Endothelial cell of umbilical vein (primary cell): ENCODE data around the gene SFT2D1. TPM values are rescaled to one million over a fixed set of nuclear protein-coding genes. Genes with fewer than 3 reads are reported as not detected.

ENCODE experiments used
- BruUV-seq: library from RNA; stranded (reverse); fragments of 400-500 nt; replicated peaks from 2 replicates; lab custom pipeline; 2021; lab: Mats Ljungman, UMichigan
- CTCF ChIA-PET: fragments of 300-600, 350-600 bp; sonication (Branson Sonifier 250); formaldehyde crosslinking; loops from one replicate; lab custom pipeline; 2021; ENCODE audit warnings: antibody characterized with exemption, inconsistent platforms; lab: Charles Lee
- POLR2A ChIA-PET: fragments of 300-600, 350-600 bp; sonication (Branson Sonifier 250); formaldehyde crosslinking; loops from one replicate; lab custom pipeline; 2021; ENCODE audit warnings: antibody characterized with exemption, inconsistent platforms; lab: Charles Lee
- DNase-seq: peaks from one replicate; pipeline ENCODE4 v3.0.0-alpha.2; 2011; ENCODE audit warnings: low read depth, low spot score
- FAIRE-seq: peaks from 2 replicates; lab custom pipeline; 2011; peaks lifted over from hg19 to GRCh38; lab: Jason Lieb, UNC
- H2AFZ ChIP-seq: 2 replicates; pipeline ENCODE4 v1.6.0; 2012; ENCODE audit warnings: low read depth, low read length, control low read depth, inconsistent platforms
- H3K27ac ChIP-seq: 2 replicates; pipeline ENCODE4 v1.5.1; 2011; ENCODE audit warnings: low read depth, mild to moderate bottlenecking, control low read depth, low read length, moderate library complexity; ENCODE audit not compliant: insufficient read depth
- H3K27me3 ChIP-seq, 2 experiments: 2 replicates each; pipeline versions ENCODE4 v1.6.0 to v1.6.1; 2011; ENCODE audit warnings: low read length in 2 of 2, mixed read lengths in 1 of 2; ENCODE audit not compliant: control insufficient read depth in 2 of 2, insufficient read depth in 2 of 2
- H3K36me3 ChIP-seq, 2 experiments: 2 replicates in 1 of 2; 3 replicates in 1 of 2; pipeline ENCODE4 v1.5.1; 2011; ENCODE audit warnings: low read length in 2 of 2, mild to moderate bottlenecking in 1 of 2, moderate library complexity in 1 of 2; ENCODE audit not compliant: control insufficient read depth in 2 of 2, insufficient read depth in 2 of 2; ENCODE audit errors: extremely low read depth in 1 of 2
- H3K4me1 ChIP-seq: 3 replicates; pipeline ENCODE4 v1.5.1; 2011; ENCODE audit warnings: mild to moderate bottlenecking, low read length; ENCODE audit not compliant: control insufficient read depth, insufficient read depth; ENCODE audit errors: extremely low read depth
- H3K4me2 ChIP-seq: 2 replicates; pipeline ENCODE4 v1.6.1; 2011; ENCODE audit warnings: low read length, control low read depth, mixed read lengths; ENCODE audit not compliant: insufficient read depth
- H3K4me3 ChIP-seq, 3 experiments: fragments of 200-600 bp in 1 of 3; sonication (generic), shearing (Covaris generic) in 1 of 3; replicated peaks in 1 of 3; 2 replicates each; pipeline ENCODE4 v1.5.1; 2011 to 2016; ENCODE audit warnings: control low read depth in 3 of 3, low read length in 3 of 3, mild to moderate bottlenecking in 2 of 3, inconsistent platforms in 1 of 3, low read depth in 1 of 3, moderate library complexity in 1 of 3; ENCODE audit not compliant: insufficient read depth in 1 of 3
- H3K79me2 ChIP-seq: 2 replicates; pipeline ENCODE4 v1.6.0; 2012; ENCODE audit warnings: low read length, inconsistent platforms; ENCODE audit not compliant: control insufficient read depth, insufficient read depth
- H3K9ac ChIP-seq: replicated peaks from 2 replicates; pipeline ENCODE3; 2011; ENCODE audit warnings: low read length, control low read depth; ENCODE audit not compliant: insufficient read depth; ENCODE audit errors: extremely low read depth
- H3K9me1 ChIP-seq: replicated peaks from 3 replicates; pipeline ENCODE4 v1.6.0; 2011; ENCODE audit warnings: mild to moderate bottlenecking, low read length; ENCODE audit not compliant: control insufficient read depth, insufficient read depth; ENCODE audit errors: extremely low read depth
- H3K9me3 ChIP-seq: replicated peaks from 2 replicates; pipeline ENCODE4 v1.5.1; 2012; ENCODE audit warnings: low read length, inconsistent platforms; ENCODE audit not compliant: control insufficient read depth, insufficient read depth
- H4K20me1 ChIP-seq: replicated peaks from 2 replicates; pipeline ENCODE3; 2011; ENCODE audit warnings: mild to moderate bottlenecking, low read length; ENCODE audit not compliant: control insufficient read depth, insufficient read depth; ENCODE audit errors: extremely low read depth
- CTCF ChIP-seq, 2 donors: IDR thresholded peaks; 1 replicate in 1 of 2; 2 replicates in 1 of 2; pipeline ENCODE4 v1.5.1; 2011; ENCODE audit warnings: low read length in 2 of 2, mild to moderate bottlenecking in 2 of 2, moderate library complexity in 2 of 2, control low read depth in 1 of 2, inconsistent platforms in 1 of 2, low read depth in 1 of 2; ENCODE audit not compliant: insufficient read depth in 1 of 2; ENCODE audit errors: extremely low read depth in 1 of 2
- EZH2 ChIP-seq: IDR thresholded peaks from 2 replicates; pipeline ENCODE4 v1.6.1; 2012; ENCODE audit warnings: borderline replicate concordance, low read depth, mild to moderate bottlenecking, moderate library complexity, low read length, inconsistent platforms; ENCODE audit not compliant: severe bottlenecking
- FOS ChIP-seq: IDR thresholded peaks from 2 replicates; pipeline ENCODE4 v1.6.1; 2011; ENCODE audit warnings: mild to moderate bottlenecking, low read length, moderate library complexity, borderline replicate concordance; ENCODE audit not compliant: insufficient read depth
- GATA2 ChIP-seq: IDR thresholded peaks from 2 replicates; pipeline ENCODE4 v1.7.0; 2011; ENCODE audit warnings: low read depth, mild to moderate bottlenecking, moderate library complexity, mixed read lengths, low read length; ENCODE audit not compliant: insufficient read length, insufficient read depth
- JUN ChIP-seq: IDR thresholded peaks from 2 replicates; pipeline ENCODE4 v1.6.1; 2011; ENCODE audit warnings: borderline replicate concordance, low read depth; ENCODE audit not compliant: insufficient read length, insufficient read depth
- MAX ChIP-seq: IDR thresholded peaks from 2 replicates; pipeline ENCODE4 v1.6.1; 2011; ENCODE audit not compliant: insufficient read depth, insufficient read length
- POLR2A ChIP-seq: IDR thresholded peaks from 2 replicates; pipeline ENCODE4 v1.6.1; 2012; ENCODE audit warnings: low read depth, mild to moderate bottlenecking, control low read depth, low read length
- POLR2AphosphoS5 ChIP-seq: IDR thresholded peaks from 2 replicates; pipeline ENCODE4 v1.6.1; 2012; ENCODE audit warnings: low read depth, mild to moderate bottlenecking, control low read depth, low read length, moderate library complexity; ENCODE audit not compliant: insufficient read depth
- dilution Hi-C: fragments of 300-500 bp; cut with MboI; formaldehyde crosslinking; loops from one replicate; pipeline ENCODE4 v1.15.0; 2019; ENCODE audit warnings: low sequenced_read_pairs; ENCODE audit not compliant: extremely low pct_ligation_motif_present
- intact Hi-C: fragments of 100-400 bp; cut with micrococcal nuclease; formaldehyde crosslinking; loops from one replicate; pipeline ENCODE4 v1.10.0; 2022
- polyA plus RNA-seq, 4 experiments: library from polyadenylated mRNA; depleted of rRNA in 3 of 4; stranded (reverse) in 3 of 4; unstranded in 1 of 4; fragments of >200 nt; gene quantifications; 2 replicates each; pipeline versions ENCODE4 v1.2.1 to v1.2.3, GENCODE V29; 2011 to 2012; ENCODE audit warnings: missing spikeins in 1 of 4
- total RNA-seq: library from RNA; stranded (reverse); gene quantifications from 2 replicates; pipeline ENCODE4 v1.2.3, GENCODE V29; 2021

The SFT2D1 gene
- total and polyA plus RNA-seq, 2 donors (not counting 3 experiments of a cell fraction or from before 2014, with no cell fraction given), result 22.9 to 30.6 TPM

DNA sequence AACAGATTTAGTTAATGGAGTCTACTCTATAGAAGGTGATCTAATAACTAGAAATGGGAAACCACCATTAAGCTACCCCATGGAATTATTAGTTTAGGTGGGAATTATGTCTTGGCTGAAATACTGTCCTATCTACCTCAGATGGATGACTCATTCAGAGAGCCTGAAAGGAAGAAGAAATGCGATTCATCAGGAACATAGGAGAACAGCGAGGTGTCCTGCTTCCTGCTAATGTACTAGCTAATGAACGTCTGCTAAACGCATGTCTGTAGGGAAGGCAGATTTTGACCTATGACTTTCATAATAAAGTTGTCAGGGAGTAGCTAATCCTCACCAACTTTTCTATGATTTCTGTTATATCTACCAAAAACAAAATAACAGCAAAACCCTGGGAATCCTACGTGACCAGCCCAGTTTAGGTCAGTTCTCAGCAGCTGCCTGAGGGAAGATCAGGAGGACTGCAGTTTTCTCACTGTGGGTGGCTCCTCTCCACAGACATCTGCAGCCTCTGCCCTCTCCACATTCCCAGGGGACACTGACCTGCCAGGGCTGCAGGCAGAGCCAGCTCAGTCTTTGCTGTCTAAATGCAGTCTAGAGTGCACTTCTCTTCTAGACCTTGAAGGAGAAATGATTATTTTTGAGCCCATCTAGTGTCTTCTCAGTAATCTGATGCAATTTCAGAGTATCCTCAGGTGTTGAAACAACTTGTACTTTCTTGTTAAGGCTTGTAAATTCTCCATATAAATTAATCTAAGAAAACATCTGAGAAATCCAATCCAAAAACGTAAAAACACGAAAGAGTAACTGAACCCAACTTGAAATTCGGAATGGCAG is 18.1 kb upstream of the SFT2D1 start:
- dilution Hi-C loops (no loop called here), intact Hi-C loops (no loop called here)
- no peak for DNase-seq
- peak; percentile 76 for TF ChIP-seq FOS
- TF ChIP-seq POLR2A, result no peak
- Histone ChIP-seq H3K9me1 (no peaks in the 10 kb centered on the region), H3K9ac (no peak overlapping the region), H2AFZ (no peak overlapping the region), H3K4me3 (no peak overlapping the region), H3K27me3 (peaks cover 8 to 16% of the 10 kb centered on the region in 2 experiments), H3K4me1 (peaks cover 15% of the 10 kb centered on the region), H3K9me3 (no peaks in the 10 kb centered on the region), H3K36me3 (no peaks in the 10 kb centered on the region), H3K27ac (no peak overlapping the region), H3K79me2 (no peaks in the 10 kb centered on the region), H4K20me1 (no peaks in the 10 kb centered on the region), H3K4me2 (no peak overlapping the region)
- POLR2A ChIA-PET, result no interaction called here
- FAIRE-seq, result peak; percentile 24
- no TSS peak for BruUV-seq
- CTCF ChIA-PET, result interaction anchor here (0.9 kb wide), 2 partner anchors 18 to 21 kb away, joined by 3 to 6 read pairs; partner anchors contain the start of gene SFT2D1

DNA sequence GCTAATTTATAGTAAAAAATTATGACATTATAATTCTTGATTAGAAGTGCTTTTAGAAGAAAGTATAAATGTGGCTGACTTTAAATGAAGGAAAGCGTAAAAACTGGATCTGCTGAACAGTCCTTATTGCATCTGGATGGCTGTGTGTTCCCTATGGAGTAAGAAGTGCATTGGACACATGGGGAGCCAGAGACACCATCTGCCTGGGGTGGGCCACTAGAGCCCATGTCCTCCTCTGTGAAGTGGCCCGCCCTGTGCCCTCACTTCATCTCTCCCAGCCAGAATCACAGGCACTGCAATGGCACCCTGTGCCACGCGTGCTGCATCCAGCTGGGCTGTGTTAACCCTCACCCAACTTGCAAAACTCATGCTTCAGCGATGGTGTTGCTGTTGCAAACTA is 13.2 kb upstream of the SFT2D1 start:
- ChIA-PET POLR2A (no interaction called here), CTCF (interaction anchor here (1.1 kb wide), 1 partner anchor 9 kb away, joined by 4 read pairs; no protein-coding TSS in a partner anchor)
- H3K4me3 ChIP-seq, result no peak overlapping the region
- H2AFZ ChIP-seq, result no peak overlapping the region
- H3K4me1 ChIP-seq, result peaks cover 3% of the 10 kb centered on the region
- no peaks in the 10 kb centered on the region for H3K36me3 ChIP-seq
- H3K9ac ChIP-seq, result no peak overlapping the region
- no peaks in the 10 kb centered on the region for H3K9me1 ChIP-seq
- DNase-seq (no peak), FAIRE-seq (no peak)
- no peak for TF ChIP-seq JUN
- TF ChIP-seq GATA2, result no peak
- TF ChIP-seq POLR2A, result no peak
- no peak for TF ChIP-seq MAX
- no peak for TF ChIP-seq CTCF (IDR thresholded peaks at IDR 0.05; ENCODE audit: extremely low read depth in 1 of 2, insufficient read depth in 1 of 2, low read depth in 1 of 2, low read length in 2 of 2)
- TF ChIP-seq EZH2, result no peak
- no peak for TF ChIP-seq POLR2AphosphoS5
- H4K20me1 ChIP-seq, result no peaks in the 10 kb centered on the region
- no peak overlapping the region for H3K27ac ChIP-seq
- dilution Hi-C loops (no loop called here), intact Hi-C loops (no loop called here)
- H3K27me3 ChIP-seq, result peaks cover 22 to 37% of the 10 kb centered on the region in 2 experiments
- no peak overlapping the region for H3K4me2 ChIP-seq
- no peaks in the 10 kb centered on the region for H3K79me2 ChIP-seq
- H3K9me3 ChIP-seq, result no peaks in the 10 kb centered on the region
- no TSS peak for BruUV-seq
